ENCODE results near the gene SERPINB7.

Gene SERPINB7

GRCh38 chr18:63817441-63818051 lies 42.3 kb downstream of the SERPINB7 start:
- no peak overlapping the region for H3K4me3 ChIP-seq (ENCODE audit: low read depth, low read length)
- no peak for TF ChIP-seq CTCF (IDR thresholded peaks at IDR 0.05; ENCODE audit: borderline replicate concordance, insufficient read depth, low read depth, low read length)

- TF ChIP-seq CTCF (IDR thresholded peaks at IDR 0.05; ENCODE audit: borderline replicate concordance, insufficient read depth, low read depth, low read length) = no peak
- H3K4me3 ChIP-seq (ENCODE audit: low read depth, low read length) = no peak overlapping the region
Observed at GRCh38 chr18:63818212-63818611, 43.0 kb downstream of the SERPINB7 start.

GRCh38 chr18:63819786-63820185 lies 44.6 kb downstream of the SERPINB7 start:
- H3K4me3 ChIP-seq (ENCODE audit: low read depth, low read length) = no peak overlapping the region
- no peak for TF ChIP-seq CTCF (IDR thresholded peaks at IDR 0.05; ENCODE audit: borderline replicate concordance, insufficient read depth, low read depth, low read length)

GRCh38 chr18:63820694-63821093 lies 45.5 kb downstream of the SERPINB7 start:
- TF ChIP-seq CTCF (IDR thresholded peaks at IDR 0.05; ENCODE audit: borderline replicate concordance, insufficient read depth, low read depth, low read length) = no peak

GRCh38 chr18:63823516-63824219 lies 48.5 kb downstream of the SERPINB7 start:
- peak; percentile 43; the same call in 1 of the 2 replicates for TF ChIP-seq CTCF (IDR thresholded peaks at IDR 0.05; ENCODE audit: borderline replicate concordance, insufficient read depth, low read depth, low read length)
- no peak overlapping the region for H3K4me3 ChIP-seq (ENCODE audit: low read depth, low read length)

More at GRCh38 chr18:63820694-63821093, 45.5 kb downstream of the SERPINB7 start:
- H3K4me3 ChIP-seq (ENCODE audit: low read depth, low read length) = no peak overlapping the region

GRCh38 chr18:63824220-63824525 lies 49.0 kb downstream of the SERPINB7 start:
- TF ChIP-seq CTCF (IDR thresholded peaks at IDR 0.05; ENCODE audit: borderline replicate concordance, insufficient read depth, low read depth, low read length) = no peak
- H3K4me3 ChIP-seq (ENCODE audit: low read depth, low read length) = no peak overlapping the region

- TF ChIP-seq CTCF (IDR thresholded peaks at IDR 0.05; ENCODE audit: borderline replicate concordance, insufficient read depth, low read depth, low read length) = no peak
- H3K4me3 ChIP-seq (ENCODE audit: low read depth, low read length) = no peak overlapping the region
Observed at GRCh38 chr18:63828120-63828519, 52.9 kb downstream of the SERPINB7 start.

All from GM12875 (cell line).